Omental fat pad (tissue), 4 donors: Measurements from ENCODE around the gene GOLGA1. TPM values are rescaled to one million over a fixed set of nuclear protein-coding genes. Genes with fewer than 3 reads are reported as not detected.
"Not testable (repeated sequence)": the region's sequence is repeated elsewhere in the genome, so short reads cannot be mapped to it uniquely, and the experiment has no call there.

Experiments used
- ATAC-seq: fragments of 150-250 bp; one replicate; pipeline ENCODE4 v1.9.1; 2016; ENCODE audit warnings: mild to moderate bottlenecking, moderate library complexity; ENCODE audit not compliant: low FRiP score
- DNase-seq: peaks from one replicate; pipeline ENCODE4 v3.0.0-alpha.2; 2019; ENCODE audit warnings: low spot score
- total RNA-seq, 4 donors: library from RNA; depleted of rRNA; stranded (reverse); fragments of >200 nt; gene quantifications; one replicate each; pipeline ENCODE4 v1.1.0, GENCODE V29; 2016
- TF ChIP-seq, protein P1 (sequence below), 3 donors: fragments of 450-650 bp; IDR thresholded peaks; one replicate each; pipeline ENCODE4 v1.5.1; 2016 to 2017; ENCODE audit warnings: antibody characterized with exemption in 3 of 3, mild to moderate bottlenecking in 3 of 3, moderate library complexity in 2 of 3

GOLGA1 gene
- total RNA-seq, 4 donors from 2014 or later, result 13.3 to 31.5 (median 19.7) TPM

GRCh38 chr9:124939944-124940343 lies 939 bp downstream of the GOLGA1 start:
- TF ChIP-seq, protein P1, sequence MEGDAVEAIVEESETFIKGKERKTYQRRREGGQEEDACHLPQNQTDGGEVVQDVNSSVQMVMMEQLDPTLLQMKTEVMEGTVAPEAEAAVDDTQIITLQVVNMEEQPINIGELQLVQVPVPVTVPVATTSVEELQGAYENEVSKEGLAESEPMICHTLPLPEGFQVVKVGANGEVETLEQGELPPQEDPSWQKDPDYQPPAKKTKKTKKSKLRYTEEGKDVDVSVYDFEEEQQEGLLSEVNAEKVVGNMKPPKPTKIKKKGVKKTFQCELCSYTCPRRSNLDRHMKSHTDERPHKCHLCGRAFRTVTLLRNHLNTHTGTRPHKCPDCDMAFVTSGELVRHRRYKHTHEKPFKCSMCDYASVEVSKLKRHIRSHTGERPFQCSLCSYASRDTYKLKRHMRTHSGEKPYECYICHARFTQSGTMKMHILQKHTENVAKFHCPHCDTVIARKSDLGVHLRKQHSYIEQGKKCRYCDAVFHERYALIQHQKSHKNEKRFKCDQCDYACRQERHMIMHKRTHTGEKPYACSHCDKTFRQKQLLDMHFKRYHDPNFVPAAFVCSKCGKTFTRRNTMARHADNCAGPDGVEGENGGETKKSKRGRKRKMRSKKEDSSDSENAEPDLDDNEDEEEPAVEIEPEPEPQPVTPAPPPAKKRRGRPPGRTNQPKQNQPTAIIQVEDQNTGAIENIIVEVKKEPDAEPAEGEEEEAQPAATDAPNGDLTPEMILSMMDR (IDR thresholded peaks at IDR 0.05), result no peak
- DNase-seq, result no peak
- ATAC-seq, result no peak

- no peak for DNase-seq
- TF ChIP-seq, protein P1 (IDR thresholded peaks at IDR 0.05), result no peak
- ATAC-seq, result no peak
These were observed 6.6 kb downstream of the GOLGA1 start for GRCh38 chr9:124934290-124934689.

DNA sequence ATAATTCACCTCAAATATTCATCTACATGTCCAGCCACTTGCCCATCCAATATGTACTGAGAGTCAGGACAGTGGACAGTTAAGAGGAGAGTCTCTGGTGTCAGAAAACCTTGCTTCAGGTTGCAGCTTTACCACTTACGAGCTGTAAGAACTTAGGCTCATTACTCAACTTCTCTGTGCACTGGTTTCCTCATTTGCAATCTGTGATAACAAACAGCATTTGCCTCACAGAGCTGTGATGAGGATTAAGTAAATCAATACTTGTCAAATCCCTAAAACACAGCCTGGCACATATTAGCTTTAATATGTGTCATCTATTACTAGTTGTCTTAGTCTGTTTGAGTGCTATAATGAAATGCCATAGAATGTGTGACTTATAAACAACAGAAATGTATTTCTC lies 8.6 kb downstream of the GOLGA1 start:
- ATAC-seq (no peak), DNase-seq (no peak)
- TF ChIP-seq, protein P1 (IDR thresholded peaks at IDR 0.05), result no peak

DNA sequence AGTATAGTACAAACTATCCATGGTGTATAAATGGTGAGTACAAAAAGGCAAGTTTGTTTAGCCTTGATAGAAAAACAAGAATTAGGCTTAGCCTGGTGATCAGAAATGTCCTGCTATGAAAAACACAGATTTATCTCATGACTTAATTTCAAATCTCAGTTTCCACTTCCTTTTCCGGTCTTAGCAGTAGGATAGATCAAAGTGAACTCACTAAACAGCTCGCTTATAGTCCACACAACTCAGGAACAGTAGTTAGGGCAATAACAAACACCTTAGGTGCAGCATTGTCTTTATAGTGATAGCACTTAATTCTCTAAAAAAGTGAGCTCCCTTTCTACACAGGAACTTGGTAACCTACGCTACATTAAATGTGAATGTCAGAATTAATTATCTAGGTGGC lies 11.4 kb downstream of the GOLGA1 start:
- DNase-seq (no peak), ATAC-seq (no peak)
- TF ChIP-seq, protein P1 (IDR thresholded peaks at IDR 0.05), result no peak

GRCh38 chr9:124928116-124928515 lies 12.8 kb downstream of the GOLGA1 start:
- ATAC-seq, result no peak

GRCh38 chr9:124920394-124920793 lies 20.5 kb downstream of the GOLGA1 start:
- DNase-seq, ATAC-seq: not testable (repeated sequence)

More at GRCh38 chr9:124928116-124928515, 12.8 kb downstream of the GOLGA1 start:
- DNase-seq, result no peak
- TF ChIP-seq, protein P1 (IDR thresholded peaks at IDR 0.05), result no peak

- no peak for ATAC-seq
- TF ChIP-seq, protein P1 (IDR thresholded peaks at IDR 0.05), result no peak
These were observed 26.0 kb downstream of the GOLGA1 start for GRCh38 chr9:124914753-124915405.

More at GRCh38 chr9:124914753-124915405, 26.0 kb downstream of the GOLGA1 start:
- DNase-seq, result no peak
